ENCODE measurements around the gene CTBP2. TPM values are rescaled to one million over a fixed set of nuclear protein-coding genes. Genes with fewer than 3 reads are reported as not detected.

Gene CTBP2
- total RNA-seq, 2 donors from 2014 or later, result 106 to 172 TPM

DNA sequence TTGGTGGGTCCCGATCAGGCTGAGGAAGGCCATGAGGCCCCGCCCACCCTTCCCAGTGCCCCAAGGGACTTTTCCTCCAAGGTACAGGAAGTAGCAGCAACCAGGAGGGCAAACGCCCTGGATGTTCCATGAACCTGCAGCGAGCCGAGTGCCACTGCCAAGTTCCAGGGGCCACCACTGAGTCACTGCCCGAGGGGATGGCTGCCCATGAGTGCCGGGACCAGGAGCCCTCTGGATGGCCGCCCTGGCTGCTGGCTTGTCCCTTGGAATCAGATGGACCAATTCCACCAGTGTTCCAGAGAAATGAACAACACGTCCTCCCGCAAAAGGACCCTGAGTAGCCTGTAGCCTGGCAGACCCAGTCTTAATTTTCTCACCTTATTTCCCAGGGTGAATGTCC, 144.2 kb downstream of the CTBP2 start:
- no peaks in the 10 kb centered on the region for H3K9me3 ChIP-seq
- no peak for DNase-seq
- intact Hi-C loops (cut with DNase I), result no loop called here
- H3K9ac ChIP-seq (ENCODE audit: low read depth in 2 of 2, low read length in 2 of 2), result peak overlapping the region in 1 of 2 donors; percentile 9
- TF ChIP-seq, protein P1, sequence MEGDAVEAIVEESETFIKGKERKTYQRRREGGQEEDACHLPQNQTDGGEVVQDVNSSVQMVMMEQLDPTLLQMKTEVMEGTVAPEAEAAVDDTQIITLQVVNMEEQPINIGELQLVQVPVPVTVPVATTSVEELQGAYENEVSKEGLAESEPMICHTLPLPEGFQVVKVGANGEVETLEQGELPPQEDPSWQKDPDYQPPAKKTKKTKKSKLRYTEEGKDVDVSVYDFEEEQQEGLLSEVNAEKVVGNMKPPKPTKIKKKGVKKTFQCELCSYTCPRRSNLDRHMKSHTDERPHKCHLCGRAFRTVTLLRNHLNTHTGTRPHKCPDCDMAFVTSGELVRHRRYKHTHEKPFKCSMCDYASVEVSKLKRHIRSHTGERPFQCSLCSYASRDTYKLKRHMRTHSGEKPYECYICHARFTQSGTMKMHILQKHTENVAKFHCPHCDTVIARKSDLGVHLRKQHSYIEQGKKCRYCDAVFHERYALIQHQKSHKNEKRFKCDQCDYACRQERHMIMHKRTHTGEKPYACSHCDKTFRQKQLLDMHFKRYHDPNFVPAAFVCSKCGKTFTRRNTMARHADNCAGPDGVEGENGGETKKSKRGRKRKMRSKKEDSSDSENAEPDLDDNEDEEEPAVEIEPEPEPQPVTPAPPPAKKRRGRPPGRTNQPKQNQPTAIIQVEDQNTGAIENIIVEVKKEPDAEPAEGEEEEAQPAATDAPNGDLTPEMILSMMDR (IDR thresholded peaks at IDR 0.05), result no peak
- H3K4me1 ChIP-seq, result peaks cover 5% of the 10 kb centered on the region
- H3K27ac ChIP-seq, result peak overlapping the region; percentile 27
- no peaks in the 10 kb centered on the region for H3K27me3 ChIP-seq
- H3K36me3 ChIP-seq, result no peaks in the 10 kb centered on the region
- no peak overlapping the region for H3K4me3 ChIP-seq

DNA sequence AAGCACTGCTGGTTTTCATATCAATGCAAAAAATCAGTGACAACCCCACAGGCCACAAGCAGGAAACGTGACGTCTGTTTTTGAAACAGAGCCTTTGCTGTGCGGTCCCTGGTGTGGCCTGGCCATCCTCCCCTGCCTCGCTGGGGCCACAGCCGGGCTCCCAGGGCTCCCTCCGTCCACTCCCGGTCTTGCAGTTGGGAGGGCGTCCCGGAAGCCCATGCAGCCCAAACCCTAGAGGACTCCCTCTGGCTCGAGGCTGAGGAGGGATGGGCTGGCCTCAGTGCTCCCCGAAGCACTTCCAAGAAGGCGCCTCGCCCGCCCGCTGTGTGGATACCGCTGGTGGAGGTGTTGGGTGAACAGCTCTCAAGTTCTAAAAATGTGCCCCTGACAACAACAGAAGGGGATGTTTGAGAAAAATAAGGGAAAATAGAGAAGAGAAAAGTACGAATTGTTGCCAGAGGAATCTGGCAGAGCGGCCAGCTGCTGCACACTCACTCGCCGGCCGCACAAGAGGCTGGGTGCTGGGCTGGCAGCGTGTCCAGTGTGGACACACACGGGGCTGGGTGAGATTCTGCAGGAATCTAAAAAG, 144.9 kb downstream of the CTBP2 start:
- Histone ChIP-seq H3K4me3 (no peak overlapping the region), H3K36me3 (no peaks in the 10 kb centered on the region), H3K4me1 (peaks cover 5% of the 10 kb centered on the region), H3K27me3 (no peaks in the 10 kb centered on the region), H3K9me3 (no peaks in the 10 kb centered on the region), H3K27ac (peak overlapping the region; percentile 27), H3K9ac (ENCODE audit: low read depth in 2 of 2, low read length in 2 of 2) (peak overlapping the region in 1 of 2 donors; percentile 4)
- TF ChIP-seq, protein P1 (IDR thresholded peaks at IDR 0.05), result no peak
- intact Hi-C loops (cut with DNase I), result no loop called here
- no peak for DNase-seq

DNA sequence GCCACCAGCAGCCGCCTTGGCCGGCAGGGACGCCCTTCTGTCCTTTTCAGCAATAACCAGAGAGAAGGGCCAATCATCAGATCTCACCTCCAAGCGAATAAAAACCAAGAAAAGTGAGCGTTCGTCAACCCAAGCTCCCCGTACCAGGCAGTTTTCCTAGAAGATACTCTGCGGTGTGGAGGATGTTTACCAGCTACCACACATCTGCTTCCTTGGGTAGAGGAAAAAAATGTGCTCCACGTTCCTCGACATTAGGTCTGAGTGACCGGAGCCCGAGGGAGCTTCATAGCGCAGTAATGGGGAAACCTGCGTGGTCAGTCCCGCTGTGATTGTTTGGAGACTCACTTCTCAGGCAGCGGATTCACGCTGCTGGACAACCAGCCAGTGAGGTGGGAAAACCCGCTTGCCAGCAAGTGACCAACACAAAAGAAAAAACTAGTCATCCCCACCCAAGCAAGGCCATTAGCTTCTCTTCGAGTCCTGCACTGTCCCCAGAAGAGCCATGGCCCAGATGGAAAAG, 145.5 kb downstream of the CTBP2 start:
- TF ChIP-seq, protein P1 (IDR thresholded peaks at IDR 0.05), result no peak
- H3K4me1 ChIP-seq, result peaks cover 9% of the 10 kb centered on the region
- H3K9me3 ChIP-seq, result no peaks in the 10 kb centered on the region
- H3K27ac ChIP-seq, result no peak overlapping the region
- H3K9ac ChIP-seq (ENCODE audit: low read depth in 2 of 2, low read length in 2 of 2), result peak overlapping the region; percentile 4 to 27
- intact Hi-C loops (cut with DNase I), result no loop called here
- no peaks in the 10 kb centered on the region for H3K36me3 ChIP-seq
- H3K4me3 ChIP-seq, result no peak overlapping the region
- H3K27me3 ChIP-seq, result no peaks in the 10 kb centered on the region
- no peak for DNase-seq

- TF ChIP-seq, protein P1 (IDR thresholded peaks at IDR 0.05), result no peak
- Histone ChIP-seq H3K9ac (ENCODE audit: low read depth in 2 of 2, low read length in 2 of 2) (peak overlapping the region in 1 of 2 donors; percentile 21), H3K4me1 (peaks cover 13% of the 10 kb centered on the region), H3K27me3 (no peaks in the 10 kb centered on the region), H3K9me3 (no peaks in the 10 kb centered on the region), H3K36me3 (no peaks in the 10 kb centered on the region), H3K27ac (no peak overlapping the region), H3K4me3 (no peak overlapping the region)
- no peak for DNase-seq
- intact Hi-C loops (cut with DNase I), result no loop called here
Observed at GRCh38 chr10:125014086-125014830, 146.1 kb downstream of the CTBP2 start.

DNA sequence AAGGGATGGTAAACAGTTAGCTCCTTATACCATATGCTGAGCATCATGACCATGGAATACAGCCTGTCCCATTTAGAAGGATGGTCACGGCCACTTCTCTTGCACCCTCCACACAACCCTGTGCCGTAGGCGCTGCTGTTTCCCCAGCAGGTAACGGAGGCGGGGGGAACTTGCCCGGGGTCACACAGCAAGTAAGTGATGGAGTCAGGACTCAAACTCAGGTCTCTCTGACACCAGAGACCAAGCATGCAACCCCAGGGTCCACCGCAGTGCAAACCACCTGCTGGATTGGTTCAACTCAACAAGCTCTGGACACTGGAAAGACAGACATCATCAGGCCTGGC, 146.9 kb downstream of the CTBP2 start:
- no peak overlapping the region for H3K4me3 ChIP-seq
- DNase-seq, result no peak
- TF ChIP-seq, protein P1 (IDR thresholded peaks at IDR 0.05), result no peak
- no peaks in the 10 kb centered on the region for H3K36me3 ChIP-seq
- peaks cover 13% of the 10 kb centered on the region for H3K4me1 ChIP-seq
- no peaks in the 10 kb centered on the region for H3K9me3 ChIP-seq
- no peak overlapping the region for H3K9ac ChIP-seq (ENCODE audit: low read depth in 2 of 2, low read length in 2 of 2)
- no peaks in the 10 kb centered on the region for H3K27me3 ChIP-seq
- intact Hi-C loops (cut with DNase I), result no loop called here
- peak overlapping the region; percentile 13 for H3K27ac ChIP-seq
